ENCODE measurements around the gene BDKRB2.

The BDKRB2 gene

GRCh38 chr14:96204151-96205058 is at the start of gene BDKRB2:
TSS of gene BDKRB2 (plus strand) at chr14:96204839. CDS start at chr14:96237108, 32,269 bp downstream.
- no peak for DNase-seq

- DNase-seq = no peak
These were observed 49.7 kb upstream of the BDKRB2 start for GRCh38 chr14:96154900-96155299.

GRCh38 chr14:96156804-96157760 is 47.6 kb upstream of the BDKRB2 start:
- no peak for DNase-seq

GRCh38 chr14:96158735-96159134 is 45.9 kb upstream of the BDKRB2 start:
- DNase-seq = no peak

- no peak for DNase-seq
These were observed 44.3 kb upstream of the BDKRB2 start for GRCh38 chr14:96160076-96160912.

- DNase-seq = no peak
These were observed 43.7 kb upstream of the BDKRB2 start for GRCh38 chr14:96160913-96161310.

- no peak for DNase-seq
These were observed 43.0 kb upstream of the BDKRB2 start for GRCh38 chr14:96161636-96162035.

GRCh38 chr14:96162265-96162664 is 42.4 kb upstream of the BDKRB2 start:
- no peak for DNase-seq

GRCh38 chr14:96162741-96163140 is 41.9 kb upstream of the BDKRB2 start:
- DNase-seq = no peak

GRCh38 chr14:96164861-96165490 is 39.7 kb upstream of the BDKRB2 start:
- no peak for DNase-seq

GRCh38 chr14:96165493-96166436 is 38.9 kb upstream of the BDKRB2 start:
- no peak for DNase-seq

GRCh38 chr14:96166461-96167223 is 38.0 kb upstream of the BDKRB2 start:
- DNase-seq = no peak

- DNase-seq = no peak
These were observed 37.2 kb upstream of the BDKRB2 start for GRCh38 chr14:96167224-96168148.

- no peak for DNase-seq
These were observed 36.1 kb upstream of the BDKRB2 start for GRCh38 chr14:96168581-96168980.

- no peak for DNase-seq
These were observed 33.6 kb upstream of the BDKRB2 start for GRCh38 chr14:96170961-96171592.

- no peak for DNase-seq
These were observed 30.8 kb upstream of the BDKRB2 start for GRCh38 chr14:96173636-96174475.

GRCh38 chr14:96176275-96176674 is 28.4 kb upstream of the BDKRB2 start:
- no peak for DNase-seq

Data from CD4-positive, alpha-beta T cell treated with Interleukin-21 for 1 hour (primary cell).